Glomerular endothelial cell (primary cell): Measurements from ENCODE around the gene IDH2. TPM values are rescaled to one million over a fixed set of nuclear protein-coding genes. Genes with fewer than 3 reads are reported as not detected.
"Not testable (repeated sequence)": the region's sequence is repeated elsewhere in the genome, so short reads cannot be mapped to it uniquely, and the experiment has no call there.

Experiments used
- DNase-seq: peaks from one replicate; pipeline ENCODE4 v3.0.0-alpha.2; 2011; ENCODE audit warnings: low read depth, low spot score; ENCODE audit errors: extremely low read depth
- total RNA-seq: library from RNA; depleted of rRNA; stranded (reverse); fragments of >200 nt; gene quantifications from 2 replicates; pipeline ENCODE4 v1.2.3, GENCODE V29; 2015

The IDH2 gene
- total RNA-seq, result 88.2 and 116 TPM in 2 replicates

GRCh38 chr15:90101969-90102890 is at the start of gene IDH2:
Gene IDH2, minus strand, starts transcription at chr15:90102468. Its CDS starts 78 bp downstream, at chr15:90102390.
- peak; percentile 33 for DNase-seq

- DNase-seq, result not testable (repeated sequence)
These were observed 48.3 kb upstream of the IDH2 start for GRCh38 chr15:90150551-90150950.

DNA sequence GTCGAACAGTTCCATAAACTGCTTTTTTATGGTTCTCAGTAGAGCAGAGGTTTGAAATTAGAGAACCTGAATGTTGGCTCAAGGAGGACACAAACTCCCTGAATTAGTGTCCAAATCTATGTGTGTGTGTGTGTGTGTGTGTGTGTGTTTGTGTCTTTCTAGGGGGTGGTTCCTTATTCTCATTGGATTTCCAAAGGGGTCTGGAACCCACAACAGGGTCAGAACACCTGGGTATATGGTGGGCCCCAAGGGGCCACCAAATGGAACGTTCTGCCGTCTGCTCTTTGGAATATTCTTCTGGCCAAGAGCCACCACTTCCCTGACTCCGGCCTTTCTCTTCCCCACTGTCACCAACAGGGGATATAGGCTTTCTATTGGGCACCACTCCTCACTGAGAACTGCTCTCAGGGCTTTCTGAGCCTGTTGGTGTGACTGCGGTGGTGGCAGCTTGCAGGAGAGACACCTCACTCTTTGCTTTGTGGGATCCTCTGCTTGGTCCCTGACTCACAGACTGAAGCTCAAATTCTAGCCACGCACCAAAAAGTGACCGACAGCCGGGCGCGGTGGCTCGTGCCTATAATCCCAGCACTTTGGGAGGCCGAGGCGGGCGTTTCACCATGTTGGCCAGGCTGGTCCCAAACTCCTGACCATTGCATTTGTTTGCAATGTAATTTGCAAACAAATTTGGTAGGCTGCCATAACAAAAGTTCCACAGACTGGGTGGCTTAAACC is 47.5 kb upstream of the IDH2 start:
- no peak for DNase-seq

- not testable (repeated sequence) for DNase-seq
These were observed 44.0 kb upstream of the IDH2 start for GRCh38 chr15:90146198-90146761.

GRCh38 chr15:90145761-90146160 is 43.5 kb upstream of the IDH2 start:
- no peak for DNase-seq

GRCh38 chr15:90145259-90145658 is 43.0 kb upstream of the IDH2 start:
- no peak for DNase-seq

DNA sequence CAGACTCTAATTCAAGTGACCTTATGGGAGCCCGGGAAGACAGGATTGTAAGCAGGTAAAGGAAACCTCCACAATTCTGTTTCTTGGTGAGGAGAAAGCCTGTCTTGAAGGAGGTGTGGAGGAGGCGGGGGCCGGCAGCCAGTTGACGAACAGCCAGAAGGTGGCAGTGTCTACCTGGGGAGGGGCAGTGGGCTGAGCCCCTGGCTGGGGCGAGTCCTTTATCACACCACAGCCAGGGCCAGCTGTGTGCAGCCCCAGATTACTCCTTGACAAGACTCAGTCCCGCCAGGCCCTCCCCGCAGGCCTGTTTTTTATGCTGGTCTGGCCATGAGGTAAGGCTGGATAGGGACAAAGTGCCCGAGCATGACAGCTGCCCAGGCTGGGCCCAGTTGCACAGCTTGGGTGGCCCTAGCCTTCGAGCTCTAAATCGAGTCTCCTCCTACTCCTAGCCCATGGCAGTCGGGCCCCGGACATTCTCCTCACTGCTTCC is 40.9 kb upstream of the IDH2 start:
- no peak for DNase-seq

GRCh38 chr15:90142216-90143165 is 40.2 kb upstream of the IDH2 start:
- no peak for DNase-seq

DNA sequence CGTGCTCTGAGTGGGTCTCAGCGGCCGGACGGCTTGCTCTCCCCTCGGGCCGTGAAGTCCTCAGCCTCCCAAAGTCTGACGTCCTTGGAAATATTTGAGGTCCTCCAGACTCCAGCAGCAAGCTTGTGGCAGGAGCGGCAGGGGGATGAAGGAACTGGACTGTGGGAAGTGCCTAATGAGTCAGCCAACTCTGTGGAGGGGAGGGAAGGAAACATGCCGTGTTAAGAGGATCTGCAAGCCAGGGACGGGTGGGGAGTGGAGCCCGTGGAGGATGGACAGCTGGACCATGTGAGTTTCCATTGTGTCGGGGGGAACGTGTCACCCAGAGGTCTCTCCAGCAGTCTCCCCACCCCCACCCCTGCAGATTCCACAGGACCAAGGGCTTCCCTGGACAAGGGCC is 39.4 kb upstream of the IDH2 start:
- no peak for DNase-seq

DNA sequence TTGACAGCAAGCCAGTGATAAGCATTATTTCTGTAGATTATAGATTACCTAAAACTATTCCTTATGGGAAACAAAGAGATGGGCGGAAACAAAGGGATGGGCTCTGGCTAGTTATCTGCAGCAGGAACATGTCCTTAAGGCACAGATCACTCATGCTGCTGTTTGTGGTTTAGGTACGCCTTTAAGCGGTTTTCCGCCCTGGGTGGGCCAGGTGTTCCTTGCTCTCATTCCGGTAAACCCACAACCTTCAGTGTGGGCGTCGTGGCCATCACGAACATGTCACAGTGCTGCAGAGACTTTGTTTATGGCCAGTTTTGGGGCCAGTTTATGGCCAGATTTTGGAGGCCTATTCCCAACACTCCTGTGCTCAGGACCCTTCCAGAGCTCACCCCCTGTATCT is 37.3 kb upstream of the IDH2 start:
- not testable (repeated sequence) for DNase-seq

- DNase-seq, result no peak
These were observed 36.0 kb upstream of the IDH2 start for GRCh38 chr15:90138071-90138833.

DNA sequence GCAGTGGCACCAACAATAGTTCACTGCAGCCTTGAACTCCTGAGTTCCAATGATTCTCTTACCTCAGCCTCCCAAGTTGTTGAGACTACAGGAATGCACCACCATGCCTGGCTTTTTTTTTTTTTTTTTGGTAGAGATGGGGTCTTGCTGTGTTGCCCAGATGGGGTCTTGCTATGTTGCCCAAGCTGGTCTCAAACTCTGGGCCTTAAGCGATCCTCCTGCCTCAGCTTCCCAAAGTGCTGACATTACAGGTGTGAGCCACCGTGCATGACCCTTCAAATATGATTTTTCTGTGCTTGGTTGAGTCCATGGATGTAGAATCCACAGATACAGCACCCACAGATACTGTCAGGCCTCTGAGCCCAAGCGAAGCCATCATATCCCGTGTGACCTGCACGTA is 30.2 kb upstream of the IDH2 start:
- no peak for DNase-seq

GRCh38 chr15:90131848-90132247 is 29.6 kb upstream of the IDH2 start:
- DNase-seq, result no peak

DNA sequence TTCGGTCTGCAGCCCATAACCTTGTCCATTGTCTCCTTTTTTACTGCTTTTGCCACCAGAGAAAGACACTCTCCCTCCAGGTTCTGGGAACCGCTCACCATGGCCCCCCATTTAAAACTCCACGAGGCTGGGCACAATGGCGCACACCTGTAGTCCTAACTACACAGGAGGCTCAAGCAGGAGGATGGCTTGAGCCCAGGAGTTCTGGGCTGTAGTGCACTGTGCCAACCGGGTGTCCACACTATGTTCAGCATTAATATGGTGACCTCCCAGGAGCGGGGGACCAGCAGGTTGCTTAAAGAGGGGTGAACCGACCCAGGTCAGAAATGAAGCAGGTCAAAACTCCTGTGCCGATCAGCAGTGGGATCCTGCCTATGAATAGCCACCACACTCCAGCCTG is 28.0 kb upstream of the IDH2 start:
- DNase-seq, result no peak

- no peak for DNase-seq
These were observed 24.5 kb upstream of the IDH2 start for GRCh38 chr15:90126596-90127435.

- no peak for DNase-seq
These were observed 23.8 kb upstream of the IDH2 start for GRCh38 chr15:90126022-90126421.

GRCh38 chr15:90124507-90124906 is 22.2 kb upstream of the IDH2 start:
- DNase-seq, result no peak

DNA sequence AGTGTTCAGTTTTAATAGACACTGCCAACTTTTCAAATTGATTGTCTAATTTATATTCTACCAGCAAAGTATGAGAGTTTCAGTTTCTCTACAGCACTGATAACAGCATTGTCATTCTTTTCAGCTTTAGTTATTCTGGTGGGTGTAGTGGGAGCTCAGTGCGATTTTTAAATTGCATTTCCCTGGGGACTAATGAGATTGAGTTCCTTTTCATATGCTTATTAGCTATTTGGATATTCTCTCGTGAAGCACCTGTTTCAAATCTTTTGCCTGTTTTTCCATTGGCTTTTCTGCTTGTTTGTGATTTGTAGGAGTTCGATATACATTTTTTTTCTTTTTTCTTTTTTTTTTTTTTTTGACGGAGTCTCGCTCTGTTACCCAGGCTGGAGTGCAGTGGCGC is 18.8 kb upstream of the IDH2 start:
- no peak for DNase-seq

- no peak for DNase-seq
These were observed 17.1 kb upstream of the IDH2 start for GRCh38 chr15:90119367-90119766.
